Kasumi-1 (cell line): ENCODE data around the gene NCAN.
"Not testable (repeated sequence)": the region's sequence is repeated elsewhere in the genome, so short reads cannot be mapped to it uniquely, and the experiment has no call there.

Experiments
- DNase-seq, 2 experiments: peaks; one replicate each; lab custom pipeline; 2025; lab: John Stamatoyannopoulos, UW

NCAN gene

GRCh38 chr19:19211499-19212420 lies at the start of gene NCAN:
TSS of gene NCAN (plus strand) at chr19:19211958. CDS start at chr19:19216954, 4,996 bp downstream.
- DNase-seq = no peak

GRCh38 chr19:19162495-19162894 lies 49.3 kb upstream of the NCAN start:
- DNase-seq = no peak

GRCh38 chr19:19165396-19165795 lies 46.4 kb upstream of the NCAN start:
- DNase-seq = no peak

- DNase-seq = no peak
Observed at GRCh38 chr19:19167612-19168011, 44.1 kb upstream of the NCAN start.

GRCh38 chr19:19169236-19170052 lies 42.3 kb upstream of the NCAN start:
- no peak for DNase-seq

GRCh38 chr19:19170053-19170872 lies 41.5 kb upstream of the NCAN start, which contains the start of gene MEF2B:
TSS of gene MEF2B (minus strand) at chr19:19170263. CDS start at chr19:19150735, 19,528 bp downstream.
- no peak for DNase-seq

GRCh38 chr19:19170873-19171672 lies 40.7 kb upstream of the NCAN start:
- DNase-seq = no peak

GRCh38 chr19:19171821-19172532 lies 39.8 kb upstream of the NCAN start:
- DNase-seq = no peak

- DNase-seq = not testable (repeated sequence)
Observed at GRCh38 chr19:19173243-19173642, 38.5 kb upstream of the NCAN start.

- no peak for DNase-seq
Observed at GRCh38 chr19:19176950-19177349, 34.8 kb upstream of the NCAN start.

- no peak for DNase-seq
Observed at GRCh38 chr19:19179548-19180441, 32.0 kb upstream of the NCAN start.

GRCh38 chr19:19181488-19181998 lies 30.2 kb upstream of the NCAN start:
- no peak for DNase-seq

- DNase-seq = peak; percentile 40 to 62
Observed at GRCh38 chr19:19185853-19186740, 25.7 kb upstream of the NCAN start.

GRCh38 chr19:19186742-19187141 lies 25.0 kb upstream of the NCAN start:
- no peak for DNase-seq

- DNase-seq = no peak
Observed at GRCh38 chr19:19191768-19192077, 20.0 kb upstream of the NCAN start.

GRCh38 chr19:19192078-19192882 lies 19.5 kb upstream of the NCAN start, which contains the start of the genes BORCS8 and RFXANK:
TSS of gene BORCS8 (minus strand) at chr19:19192152. CDS start at chr19:19192117, 35 bp downstream.
TSS of gene RFXANK (plus strand) at chr19:19192258. CDS start at chr19:19193947, 1,689 bp downstream.
- peak; percentile 98 to 99 for DNase-seq

GRCh38 chr19:19192910-19193423 lies 18.8 kb upstream of the NCAN start:
- DNase-seq = no peak
